ENCODE measurements around the gene PHF21A. TPM values are rescaled to one million over a fixed set of nuclear protein-coding genes. Genes with fewer than 3 reads are reported as not detected.

Gene PHF21A
- total RNA-seq, 2 experiments from 2014 or later = 23.1 to 56.1 TPM

- H3K36me3 ChIP-seq (ENCODE audit: insufficient read depth, low read length) = peaks cover 11% of the 10 kb centered on the region
Measured at GRCh38 chr11:46051102-46051501, 70.2 kb downstream of the PHF21A start.

DNA sequence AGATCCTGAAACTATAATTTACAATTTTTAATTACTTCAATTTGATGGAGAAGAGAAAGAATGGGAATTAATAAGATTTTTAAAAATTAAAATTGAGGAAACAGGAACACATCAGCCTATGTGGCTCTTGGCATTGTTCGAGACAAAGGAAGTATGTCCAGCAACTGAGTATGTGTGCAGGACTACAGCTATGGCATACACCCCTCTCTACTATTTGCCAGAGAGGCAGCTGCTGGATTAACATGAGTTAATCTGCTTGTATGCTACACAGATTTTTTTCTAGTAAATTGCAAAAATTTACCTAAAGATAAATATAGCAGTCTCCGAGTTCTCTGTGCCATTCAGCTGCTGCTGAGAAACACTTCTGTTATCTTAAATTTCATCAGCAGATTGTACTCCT, 70.6 kb downstream of the PHF21A start:
- no peak for DNase-seq (ENCODE audit: low spot score)
- TF ChIP-seq EZH2phosphoT487 (IDR thresholded peaks at IDR 0.05; ENCODE audit: borderline replicate concordance, low read depth, low read length) (no peak), CTCF (conservative IDR thresholded peaks at IDR 0.05; ENCODE audit: low read length) (no peak)
- no peaks in the 10 kb centered on the region for H3K9me2 ChIP-seq (ENCODE audit: insufficient read depth, low read length)
- peaks cover 11% of the 10 kb centered on the region for H3K36me3 ChIP-seq (ENCODE audit: insufficient read depth, low read length)
- peaks cover 4% of the 10 kb centered on the region; the same call in 1 of the 2 replicates for H4K20me1 ChIP-seq (ENCODE audit: insufficient read depth, low read length)
- no TSS peak for BruUV-seq (replicated peaks)
- POLR2A ChIA-PET = no interaction called here
- CTCF ChIA-PET (ENCODE audit: unreplicated experiment) = no interaction called here
- no peak overlapping the region for H3K27ac ChIP-seq (ENCODE audit: low read depth, low read length, poor library complexity, severe bottlenecking)
- H3K9me3 ChIP-seq (ENCODE audit: low read length) = no peaks in the 10 kb centered on the region
- H3K79me2 ChIP-seq (ENCODE audit: insufficient read depth, low read depth, low read length) = no peaks in the 10 kb centered on the region
- H3K4me2 ChIP-seq (ENCODE audit: low read length) = no peak overlapping the region
- H3K4me3 ChIP-seq (ENCODE audit: low read depth, low read length, poor library complexity, severe bottlenecking) = no peak overlapping the region
- no peaks in the 10 kb centered on the region for H3K4me1 ChIP-seq (ENCODE audit: insufficient read depth, low read length, poor library complexity, severe bottlenecking)
- intact Hi-C loops (cut with micrococcal nuclease; ENCODE audit: unreplicated experiment) = no loop called here
- H2AFZ ChIP-seq (ENCODE audit: low read length) = no peak overlapping the region

More at GRCh38 chr11:46051102-46051501, 70.2 kb downstream of the PHF21A start:
- no peak overlapping the region for H3K4me2 ChIP-seq (ENCODE audit: low read length)
- H4K20me1 ChIP-seq (ENCODE audit: insufficient read depth, low read length) = peaks cover 4% of the 10 kb centered on the region; the same call in 1 of the 2 replicates
- no peaks in the 10 kb centered on the region for H3K9me3 ChIP-seq (ENCODE audit: low read length)
- DNase-seq (ENCODE audit: low spot score) = no peak
- H2AFZ ChIP-seq (ENCODE audit: low read length) = no peak overlapping the region
- ChIA-PET POLR2A (no interaction called here), CTCF (ENCODE audit: unreplicated experiment) (no interaction called here)
- no peaks in the 10 kb centered on the region for H3K79me2 ChIP-seq (ENCODE audit: insufficient read depth, low read depth, low read length)
- no peaks in the 10 kb centered on the region for H3K4me1 ChIP-seq (ENCODE audit: insufficient read depth, low read length, poor library complexity, severe bottlenecking)
- no peak overlapping the region for H3K4me3 ChIP-seq (ENCODE audit: low read depth, low read length, poor library complexity, severe bottlenecking)
- no peak for TF ChIP-seq EZH2phosphoT487 (IDR thresholded peaks at IDR 0.05; ENCODE audit: borderline replicate concordance, low read depth, low read length)
- no peak for TF ChIP-seq CTCF (conservative IDR thresholded peaks at IDR 0.05; ENCODE audit: low read length)
- intact Hi-C loops (cut with micrococcal nuclease; ENCODE audit: unreplicated experiment) = no loop called here
- no peak overlapping the region for H3K27ac ChIP-seq (ENCODE audit: low read depth, low read length, poor library complexity, severe bottlenecking)
- BruUV-seq (replicated peaks) = no TSS peak
- no peaks in the 10 kb centered on the region for H3K9me2 ChIP-seq (ENCODE audit: insufficient read depth, low read length)

- Histone ChIP-seq H3K9me3 (ENCODE audit: low read length) (no peaks in the 10 kb centered on the region), H3K4me1 (ENCODE audit: insufficient read depth, low read length, poor library complexity, severe bottlenecking) (no peaks in the 10 kb centered on the region), H4K20me1 (ENCODE audit: insufficient read depth, low read length) (peaks cover 4% of the 10 kb centered on the region; the same call in 1 of the 2 replicates), H3K4me3 (ENCODE audit: low read depth, low read length, poor library complexity, severe bottlenecking) (no peak overlapping the region), H3K79me2 (ENCODE audit: insufficient read depth, low read depth, low read length) (no peaks in the 10 kb centered on the region), H3K4me2 (ENCODE audit: low read length) (no peak overlapping the region), H2AFZ (ENCODE audit: low read length) (no peak overlapping the region), H3K36me3 (ENCODE audit: insufficient read depth, low read length) (peaks cover 11% of the 10 kb centered on the region), H3K9me2 (ENCODE audit: insufficient read depth, low read length) (no peaks in the 10 kb centered on the region), H3K27ac (ENCODE audit: low read depth, low read length, poor library complexity, severe bottlenecking) (no peak overlapping the region)
- intact Hi-C loops (cut with micrococcal nuclease; ENCODE audit: unreplicated experiment) = no loop called here
- no peak for DNase-seq (ENCODE audit: low spot score)
- BruUV-seq (replicated peaks) = no TSS peak
- ChIA-PET POLR2A (no interaction called here), CTCF (ENCODE audit: unreplicated experiment) (no interaction called here)
- TF ChIP-seq CTCF (conservative IDR thresholded peaks at IDR 0.05; ENCODE audit: low read length) (no peak), EZH2phosphoT487 (IDR thresholded peaks at IDR 0.05; ENCODE audit: borderline replicate concordance, low read depth, low read length) (no peak)
Measured at GRCh38 chr11:46050003-46050461, 71.2 kb downstream of the PHF21A start.
